Body of pancreas (tissue), 4 donors: ENCODE results near the gene CORO6. TPM values are rescaled to one million over a fixed set of nuclear protein-coding genes. Genes with fewer than 3 reads are reported as not detected.

Experiments used
- ATAC-seq: fragments of 150-250 bp; one replicate; pipeline ENCODE4 v1.9.1; 2016
- DNase-seq, 4 donors: peaks; one replicate each; pipeline ENCODE4 v3.0.0-alpha.2; 2019
- H3K27ac ChIP-seq, 4 donors: fragments of 200-600 bp; sonication (generic); 1 replicate in 3 of 4; 2 replicates in 1 of 4; pipeline versions ENCODE4 v1.5.1 to v1.6.1; 2016 to 2019; ENCODE audit warnings: mild to moderate bottlenecking in 1 of 4, mixed read lengths in 1 of 4, moderate library complexity in 1 of 4
- H3K27me3 ChIP-seq, 2 donors: fragments of 200-600 bp; sonication (generic); one replicate each; pipeline ENCODE4 v1.6.0; 2016; ENCODE audit warnings: mild to moderate bottlenecking in 1 of 2
- H3K36me3 ChIP-seq, 2 donors: fragments of 200-600 bp; sonication (generic); replicated peaks in 1 of 2; 2 replicates each; pipeline ENCODE4 v1.5.1; 2016; ENCODE audit warnings: low read depth in 2 of 2; ENCODE audit not compliant: insufficient read depth in 1 of 2
- H3K4me1 ChIP-seq: fragments of 200-600 bp; sonication (generic); one replicate; pipeline ENCODE4 v1.6.0; 2016
- H3K4me3 ChIP-seq, 2 donors: fragments of 200-600 bp; sonication (generic); 1 replicate in 1 of 2; 2 replicates in 1 of 2; pipeline ENCODE4 v1.5.1; 2016 to 2019
- H3K9me3 ChIP-seq, 3 donors: fragments of 200-600 bp; sonication (generic); 1 replicate in 2 of 3; 2 replicates in 1 of 3; pipeline ENCODE4 v1.5.1; 2016
- CTCF ChIP-seq, 7 experiments: fragments of 450-650 bp in 4 of 7; fragments of 200-600 bp in 3 of 7; sonication (generic) in 3 of 7; IDR thresholded peaks; one replicate each; pipeline ENCODE4 v1.5.1; 2016 to 2019; ENCODE audit warnings: antibody characterized with exemption in 7 of 7
- POLR2A ChIP-seq, 3 donors: fragments of 450-650 bp; IDR thresholded peaks; one replicate each; pipeline ENCODE4 v1.6.1; 2016; ENCODE audit warnings: antibody characterized with exemption in 3 of 3, mild to moderate bottlenecking in 2 of 3
- WGBS, 2 donors: methylation state at CpG; one replicate each; pipeline ENCODE4 v1.1.5; 2017; 5-methylcytosine and 5-hydroxymethylcytosine counted together
- intact Hi-C: fragments of 100-400 bp; cut with DNase I; formaldehyde crosslinking; loops from one replicate; pipeline ENCODE4 v1.15.1; 2023
- total RNA-seq, 2 donors: library from RNA; depleted of rRNA; stranded (reverse); fragments of >200 nt; gene quantifications; one replicate each; pipeline ENCODE4 v1.1.0, GENCODE V29; 2016

CORO6 gene
- total RNA-seq, 2 donors from 2014 or later, result 2.3 to 5.6 TPM

DNA sequence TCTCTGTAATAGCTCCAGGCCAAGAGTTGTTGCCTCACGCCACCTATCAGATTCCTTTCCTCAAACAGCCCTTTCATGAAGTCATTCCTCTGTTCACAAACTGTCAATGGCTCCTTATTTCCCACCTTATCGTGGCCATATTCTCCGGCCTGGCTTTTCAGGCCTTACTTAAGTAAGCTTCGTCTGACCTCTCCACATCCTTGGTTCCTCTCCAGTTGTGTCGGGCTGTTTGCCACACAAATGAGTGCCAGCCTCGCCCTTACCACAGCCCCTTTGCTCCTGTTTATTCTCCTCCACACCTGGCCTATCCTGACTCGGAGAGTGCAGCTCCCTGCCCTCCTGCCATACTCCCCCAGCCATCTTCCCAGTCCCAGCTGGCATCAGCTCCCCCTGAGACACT lies 52.2 kb downstream of the CORO6 start:
- Histone ChIP-seq H3K9me3 (no peaks in the 10 kb centered on the region), H3K36me3 (no peaks in the 10 kb centered on the region), H3K27me3 (no peaks in the 10 kb centered on the region), H3K4me3 (no peak overlapping the region), H3K27ac (no peak overlapping the region), H3K4me1 (peaks cover 69% of the 10 kb centered on the region)
- 83% methylated on average over 7 of the region's 7 CpGs for WGBS, 2 donors
- DNase-seq, result peak in 2 of 4 donors; percentile 1 to 9
- TF ChIP-seq POLR2A (IDR thresholded peaks at IDR 0.05) (no peak), CTCF (IDR thresholded peaks at IDR 0.05) (no peak)
- intact Hi-C loops, result no loop called here
- no peak for ATAC-seq

GRCh38 chr17:29569245-29569950 lies 53.3 kb downstream of the CORO6 start:
- intact Hi-C loops, result no loop called here
- TF ChIP-seq POLR2A (IDR thresholded peaks at IDR 0.05) (no peak), CTCF (IDR thresholded peaks at IDR 0.05) (no peak)
- H3K36me3 ChIP-seq, result no peaks in the 10 kb centered on the region
- H3K4me1 ChIP-seq, result peaks cover 69% of the 10 kb centered on the region
- peak overlapping the region; percentile 90 to 95 (median 92) for H3K27ac ChIP-seq
- DNase-seq (peak in 1 of 4 donors; percentile 17), ATAC-seq (no peak)
- peak overlapping the region; percentile 35 to 40 for H3K4me3 ChIP-seq
- no peaks in the 10 kb centered on the region for H3K9me3 ChIP-seq
- no peaks in the 10 kb centered on the region for H3K27me3 ChIP-seq
- 56% methylated on average over 14 of the region's 14 CpGs for WGBS, 2 donors

GRCh38 chr17:29568331-29569244 lies 54.1 kb downstream of the CORO6 start, which contains the start of gene TP53I13:
Gene TP53I13, plus strand, starts transcription at chr17:29568701. Its CDS starts 58 bp downstream, at chr17:29568759.
- WGBS, 2 donors, result 1% methylated on average over 35 to 58 of the region's 85 CpGs
- peak within 1 kb of the TSS; percentile 90 to 95 (median 92) for H3K27ac ChIP-seq
- intact Hi-C loops, result no loop called here
- no peaks in the 10 kb centered on the region for H3K27me3 ChIP-seq
- no peaks in the 10 kb centered on the region for H3K9me3 ChIP-seq
- DNase-seq (peak; percentile 89 to 94 (median 92)), ATAC-seq (peak; percentile 77)
- peaks cover 66% of the 10 kb centered on the region for H3K4me1 ChIP-seq
- peak within 1 kb of the TSS; percentile 35 to 40 for H3K4me3 ChIP-seq
- no peaks in the 10 kb centered on the region for H3K36me3 ChIP-seq
- TF ChIP-seq POLR2A (IDR thresholded peaks at IDR 0.05) (peak; percentile 43 to 81 (median 78)), CTCF (IDR thresholded peaks at IDR 0.05) (no peak)

- DNase-seq, result peak; percentile 65 to 71 (median 70)
- TF ChIP-seq CTCF (IDR thresholded peaks at IDR 0.05) (peak; percentile 17 to 43 (median 26)), POLR2A (IDR thresholded peaks at IDR 0.05) (no peak)
- intact Hi-C loops, result no loop called here
- 0% methylated on average over 4 to 61 of the region's 63 CpGs for WGBS, 2 donors
- peak overlapping the region; percentile 19 to 30 for H3K4me3 ChIP-seq
- peaks cover 58% of the 10 kb centered on the region for H3K4me1 ChIP-seq
- no peaks in the 10 kb centered on the region for H3K36me3 ChIP-seq
- peak; percentile 34 for ATAC-seq
- no peaks in the 10 kb centered on the region for H3K27me3 ChIP-seq
- H3K9me3 ChIP-seq, result no peaks in the 10 kb centered on the region
- peak overlapping the region; percentile 90 to 95 (median 92) for H3K27ac ChIP-seq
Observed at GRCh38 chr17:29567554-29568330, 55.0 kb downstream of the CORO6 start.
